Nephron progenitor cell (in vitro differentiated cells): ENCODE measurements around the gene KRT38.

Source experiments
- DNase-seq: peaks from one replicate; pipeline ENCODE4 v3.0.0; 2021
- H3K27ac Mint-ChIP-seq: 2 replicates; pipeline ENCODE4 v1.8.0; 2021; ENCODE audit warnings: mild to moderate bottlenecking, moderate library complexity, mixed read lengths
- H3K27me3 Mint-ChIP-seq: 2 replicates; pipeline ENCODE4 v1.8.0; 2021; ENCODE audit warnings: mild to moderate bottlenecking, low read depth, mixed read lengths; ENCODE audit not compliant: poor library complexity
- H3K36me3 Mint-ChIP-seq: 2 replicates; pipeline ENCODE4 v1.8.0; 2021; ENCODE audit warnings: low read depth, mixed read lengths
- H3K4me1 Mint-ChIP-seq: 2 replicates; pipeline ENCODE4 v1.8.0; 2021; ENCODE audit warnings: mixed read lengths
- H3K4me3 Mint-ChIP-seq: 2 replicates; pipeline ENCODE4 v1.8.0; 2021; ENCODE audit warnings: mild to moderate bottlenecking, moderate library complexity, mixed read lengths
- H3K9me3 Mint-ChIP-seq: 2 replicates; pipeline ENCODE4 v1.8.0; 2021; ENCODE audit warnings: mild to moderate bottlenecking, moderate library complexity, mixed read lengths
- TF ChIP-seq, protein P1 (sequence below): fragments of 200-600 bp; sonication (generic); IDR thresholded peaks from 2 replicates; pipeline ENCODE4 v1.5.0; 2021; ENCODE audit warnings: antibody characterized with exemption

Gene KRT38

GRCh38 chr17:41455236-41455635 is 14.5 kb upstream of the KRT38 start:
- Mint-ChIP-seq H3K9me3 (peaks cover 19% of the 10 kb centered on the region), H3K27me3 (peaks cover 9% of the 10 kb centered on the region), H3K27ac (no peak overlapping the region), H3K4me3 (no peak overlapping the region), H3K36me3 (no peaks in the 10 kb centered on the region), H3K4me1 (no peaks in the 10 kb centered on the region)
- TF ChIP-seq, protein P1, sequence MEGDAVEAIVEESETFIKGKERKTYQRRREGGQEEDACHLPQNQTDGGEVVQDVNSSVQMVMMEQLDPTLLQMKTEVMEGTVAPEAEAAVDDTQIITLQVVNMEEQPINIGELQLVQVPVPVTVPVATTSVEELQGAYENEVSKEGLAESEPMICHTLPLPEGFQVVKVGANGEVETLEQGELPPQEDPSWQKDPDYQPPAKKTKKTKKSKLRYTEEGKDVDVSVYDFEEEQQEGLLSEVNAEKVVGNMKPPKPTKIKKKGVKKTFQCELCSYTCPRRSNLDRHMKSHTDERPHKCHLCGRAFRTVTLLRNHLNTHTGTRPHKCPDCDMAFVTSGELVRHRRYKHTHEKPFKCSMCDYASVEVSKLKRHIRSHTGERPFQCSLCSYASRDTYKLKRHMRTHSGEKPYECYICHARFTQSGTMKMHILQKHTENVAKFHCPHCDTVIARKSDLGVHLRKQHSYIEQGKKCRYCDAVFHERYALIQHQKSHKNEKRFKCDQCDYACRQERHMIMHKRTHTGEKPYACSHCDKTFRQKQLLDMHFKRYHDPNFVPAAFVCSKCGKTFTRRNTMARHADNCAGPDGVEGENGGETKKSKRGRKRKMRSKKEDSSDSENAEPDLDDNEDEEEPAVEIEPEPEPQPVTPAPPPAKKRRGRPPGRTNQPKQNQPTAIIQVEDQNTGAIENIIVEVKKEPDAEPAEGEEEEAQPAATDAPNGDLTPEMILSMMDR = no peak
- DNase-seq = no peak

DNA sequence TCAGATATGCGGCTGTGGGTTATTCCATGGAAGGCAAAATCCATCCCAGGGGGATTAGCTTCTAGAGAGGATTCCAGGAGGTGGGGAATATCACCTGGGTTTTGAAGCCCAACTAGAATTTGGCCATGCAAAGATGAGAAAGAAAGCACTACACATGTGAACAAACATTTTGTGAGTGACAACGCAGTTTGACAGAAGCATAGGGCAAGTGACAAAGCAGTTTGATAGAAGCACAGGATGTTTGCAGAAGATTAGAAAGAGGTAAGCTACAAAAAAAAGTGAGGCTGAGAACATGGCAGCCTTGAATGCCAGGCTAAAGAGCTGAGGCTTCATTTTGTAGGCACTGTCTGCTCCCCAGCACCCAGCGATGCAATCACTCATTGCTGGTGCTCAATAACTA is 12.3 kb upstream of the KRT38 start:
- Mint-ChIP-seq H3K4me3 (no peak overlapping the region), H3K27me3 (peaks cover 7% of the 10 kb centered on the region), H3K4me1 (no peaks in the 10 kb centered on the region), H3K36me3 (no peaks in the 10 kb centered on the region), H3K9me3 (peaks cover 19% of the 10 kb centered on the region), H3K27ac (no peak overlapping the region)
- TF ChIP-seq, protein P1 = no peak
- DNase-seq = no peak

- Mint-ChIP-seq H3K4me1 (no peaks in the 10 kb centered on the region), H3K9me3 (peaks cover 19% of the 10 kb centered on the region), H3K27me3 (peaks cover 7% of the 10 kb centered on the region), H3K27ac (no peak overlapping the region), H3K4me3 (no peak overlapping the region), H3K36me3 (no peaks in the 10 kb centered on the region)
- DNase-seq = no peak
- TF ChIP-seq, protein P1 = no peak
Measured at GRCh38 chr17:41452281-41452680, 11.5 kb upstream of the KRT38 start.

DNA sequence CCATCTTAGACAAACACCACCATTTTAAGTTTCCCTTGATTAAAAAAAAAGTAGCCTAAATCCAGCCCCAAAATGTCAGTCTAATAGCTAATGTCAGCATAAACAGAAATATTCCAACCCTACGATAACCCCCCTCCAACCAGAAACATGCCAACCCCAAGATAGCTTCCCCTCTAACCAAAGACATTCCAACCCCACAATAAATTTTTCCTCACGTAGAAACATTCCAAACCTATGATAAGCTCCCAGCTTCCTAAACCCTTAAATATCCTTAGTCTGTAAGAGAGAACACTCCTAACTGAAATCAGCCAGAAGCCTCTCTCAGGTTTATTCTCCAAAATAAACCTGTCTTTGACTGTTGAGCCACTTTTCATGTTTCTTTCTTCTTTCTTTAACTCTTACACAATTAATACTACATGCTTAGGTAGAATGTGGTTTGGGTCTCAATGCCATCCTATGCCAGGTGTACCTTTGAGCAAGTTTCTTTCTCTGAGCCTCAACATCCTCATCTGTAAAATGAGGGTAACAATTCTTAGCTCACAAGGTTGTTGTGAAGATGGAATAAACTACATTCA is 10.5 kb upstream of the KRT38 start:
- Mint-ChIP-seq H3K27ac (no peak overlapping the region), H3K36me3 (no peaks in the 10 kb centered on the region), H3K4me1 (no peaks in the 10 kb centered on the region), H3K9me3 (peaks cover 19% of the 10 kb centered on the region), H3K27me3 (peaks cover 7% of the 10 kb centered on the region), H3K4me3 (no peak overlapping the region)
- DNase-seq = no peak
- TF ChIP-seq, protein P1 = no peak

DNA sequence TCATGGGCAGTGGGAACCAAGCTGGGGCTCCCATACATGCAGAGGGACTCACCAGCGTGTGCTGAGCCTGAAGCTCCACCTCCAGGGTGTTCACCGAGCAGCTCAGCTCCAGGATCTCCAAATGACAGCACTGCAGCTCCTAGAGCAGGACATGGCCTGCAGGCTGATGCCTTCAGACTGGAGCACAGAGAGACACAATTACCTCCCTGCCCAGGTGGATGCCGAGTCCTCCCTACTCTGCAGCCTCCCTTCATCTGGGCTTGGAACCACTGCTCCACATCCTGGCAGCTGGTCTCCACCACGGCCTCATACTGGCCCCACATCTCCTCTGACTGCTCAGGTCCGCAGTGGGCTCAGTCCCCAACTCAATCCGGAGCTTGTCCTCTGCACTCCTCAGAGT is 8.2 kb upstream of the KRT38 start:
- TF ChIP-seq, protein P1 = no peak
- H3K4me1 Mint-ChIP-seq = no peaks in the 10 kb centered on the region
- no peaks in the 10 kb centered on the region for H3K36me3 Mint-ChIP-seq
- H3K9me3 Mint-ChIP-seq = peaks cover 19% of the 10 kb centered on the region
- no peak for DNase-seq
- H3K27ac Mint-ChIP-seq = no peak overlapping the region
- no peak overlapping the region for H3K4me3 Mint-ChIP-seq
- peaks cover 8% of the 10 kb centered on the region for H3K27me3 Mint-ChIP-seq

DNA sequence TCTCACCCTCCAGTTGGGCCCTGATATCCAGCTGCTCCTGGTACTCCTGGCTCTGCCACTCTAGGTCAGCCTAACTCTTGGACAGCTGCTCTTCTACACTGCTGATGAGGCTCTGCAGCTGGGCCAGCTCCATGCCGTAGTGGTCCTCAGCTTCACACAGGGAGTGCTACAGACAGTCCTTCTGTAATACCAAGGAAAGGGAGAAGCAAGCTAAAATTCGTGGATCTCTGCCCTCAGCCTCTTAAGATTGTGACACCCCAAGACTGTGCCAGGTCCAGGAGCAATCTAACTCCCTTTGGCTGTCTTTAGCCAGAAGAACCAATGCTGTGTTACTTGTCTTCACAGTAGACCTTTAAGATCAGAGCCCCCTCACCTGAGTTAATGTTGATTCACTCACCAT is 7.7 kb upstream of the KRT38 start:
- no peak overlapping the region for H3K27ac Mint-ChIP-seq
- no peaks in the 10 kb centered on the region for H3K4me1 Mint-ChIP-seq
- peaks cover 8% of the 10 kb centered on the region for H3K27me3 Mint-ChIP-seq
- H3K36me3 Mint-ChIP-seq = no peaks in the 10 kb centered on the region
- TF ChIP-seq, protein P1 = no peak
- H3K4me3 Mint-ChIP-seq = no peak overlapping the region
- peaks cover 19% of the 10 kb centered on the region for H3K9me3 Mint-ChIP-seq
- DNase-seq = no peak
